ENCODE results near the gene FAM83C.

FAM83C gene

DNA sequence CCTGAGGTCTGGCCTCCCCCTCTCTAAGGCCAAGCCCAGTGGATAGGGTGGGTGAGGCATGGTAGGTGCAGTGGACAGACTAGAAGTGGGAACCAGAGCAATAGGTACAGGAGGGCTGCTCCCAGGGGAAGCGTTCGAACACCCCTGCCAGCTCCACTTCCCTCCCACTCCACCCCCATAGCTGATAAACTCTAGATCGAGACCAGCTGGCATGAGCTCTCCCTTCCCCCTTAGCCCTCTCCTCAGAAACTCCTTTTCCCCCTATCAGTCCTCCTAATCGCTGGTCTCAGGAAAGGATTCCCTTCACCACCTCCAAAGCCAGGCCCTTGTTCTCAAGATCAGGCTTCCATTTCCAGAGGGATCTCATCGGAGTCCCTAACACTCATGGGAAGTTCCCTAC is 6.0 kb upstream of the FAM83C start:
- TF ChIP-seq, protein P1, sequence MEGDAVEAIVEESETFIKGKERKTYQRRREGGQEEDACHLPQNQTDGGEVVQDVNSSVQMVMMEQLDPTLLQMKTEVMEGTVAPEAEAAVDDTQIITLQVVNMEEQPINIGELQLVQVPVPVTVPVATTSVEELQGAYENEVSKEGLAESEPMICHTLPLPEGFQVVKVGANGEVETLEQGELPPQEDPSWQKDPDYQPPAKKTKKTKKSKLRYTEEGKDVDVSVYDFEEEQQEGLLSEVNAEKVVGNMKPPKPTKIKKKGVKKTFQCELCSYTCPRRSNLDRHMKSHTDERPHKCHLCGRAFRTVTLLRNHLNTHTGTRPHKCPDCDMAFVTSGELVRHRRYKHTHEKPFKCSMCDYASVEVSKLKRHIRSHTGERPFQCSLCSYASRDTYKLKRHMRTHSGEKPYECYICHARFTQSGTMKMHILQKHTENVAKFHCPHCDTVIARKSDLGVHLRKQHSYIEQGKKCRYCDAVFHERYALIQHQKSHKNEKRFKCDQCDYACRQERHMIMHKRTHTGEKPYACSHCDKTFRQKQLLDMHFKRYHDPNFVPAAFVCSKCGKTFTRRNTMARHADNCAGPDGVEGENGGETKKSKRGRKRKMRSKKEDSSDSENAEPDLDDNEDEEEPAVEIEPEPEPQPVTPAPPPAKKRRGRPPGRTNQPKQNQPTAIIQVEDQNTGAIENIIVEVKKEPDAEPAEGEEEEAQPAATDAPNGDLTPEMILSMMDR (conservative IDR thresholded peaks at IDR 0.05; ENCODE audit: low read depth, low read length), result no peak
- Histone ChIP-seq H3K4me1 (ENCODE audit: low read depth, poor library complexity, severe bottlenecking) (no peaks in the 10 kb centered on the region), H3K27ac (no peak overlapping the region), H3K79me2 (ENCODE audit: insufficient read depth, low read depth) (no peaks in the 10 kb centered on the region), H4K20me1 (ENCODE audit: insufficient read depth) (no peaks in the 10 kb centered on the region), H3K4me3 (IDR thresholded peaks at IDR 0.05; ENCODE audit: insufficient read depth, low read depth, low read length) (no peak overlapping the region), H3K4me2 (no peak overlapping the region), H3K9ac (no peak overlapping the region), H3K36me3 (ENCODE audit: insufficient read depth) (no peaks in the 10 kb centered on the region), H2AFZ (ENCODE audit: low read depth) (no peak overlapping the region), H3K27me3 (ENCODE audit: insufficient read depth, low read depth) (no peaks in the 10 kb centered on the region; the same call in 1 of the 2 replicates)

DNA sequence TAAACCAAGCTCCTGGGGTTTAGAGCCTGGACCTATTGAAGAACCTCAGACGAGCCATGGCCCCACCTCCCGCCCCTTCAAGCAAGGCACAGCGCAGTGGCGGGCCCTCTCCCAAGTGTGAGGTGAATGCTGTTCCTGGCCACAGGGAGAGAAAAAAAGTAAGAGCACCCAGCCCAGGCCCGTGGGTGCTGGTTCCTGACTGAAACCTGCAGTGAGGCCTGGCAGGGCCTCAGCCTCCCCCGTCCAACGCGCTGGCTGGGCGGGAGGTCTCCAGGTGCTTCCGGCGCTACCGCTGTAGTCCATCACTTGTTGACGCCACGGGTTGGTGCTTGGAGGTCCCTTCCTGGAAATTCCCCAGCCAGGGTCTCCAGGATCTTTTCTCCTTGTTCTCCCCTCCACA is 5.5 kb upstream of the FAM83C start:
- H2AFZ ChIP-seq (ENCODE audit: low read depth), result no peak overlapping the region
- H3K4me2 ChIP-seq, result no peak overlapping the region
- no peak overlapping the region for H3K4me3 ChIP-seq (IDR thresholded peaks at IDR 0.05; ENCODE audit: insufficient read depth, low read depth, low read length)
- no peak overlapping the region for H3K9ac ChIP-seq
- H3K36me3 ChIP-seq (ENCODE audit: insufficient read depth), result no peaks in the 10 kb centered on the region
- no peaks in the 10 kb centered on the region; the same call in 1 of the 2 replicates for H3K27me3 ChIP-seq (ENCODE audit: insufficient read depth, low read depth)
- TF ChIP-seq, protein P1 (conservative IDR thresholded peaks at IDR 0.05; ENCODE audit: low read depth, low read length), result no peak
- no peaks in the 10 kb centered on the region for H4K20me1 ChIP-seq (ENCODE audit: insufficient read depth)
- no peak overlapping the region for H3K27ac ChIP-seq
- H3K79me2 ChIP-seq (ENCODE audit: insufficient read depth, low read depth), result no peaks in the 10 kb centered on the region
- H3K4me1 ChIP-seq (ENCODE audit: low read depth, poor library complexity, severe bottlenecking), result no peaks in the 10 kb centered on the region

DNA sequence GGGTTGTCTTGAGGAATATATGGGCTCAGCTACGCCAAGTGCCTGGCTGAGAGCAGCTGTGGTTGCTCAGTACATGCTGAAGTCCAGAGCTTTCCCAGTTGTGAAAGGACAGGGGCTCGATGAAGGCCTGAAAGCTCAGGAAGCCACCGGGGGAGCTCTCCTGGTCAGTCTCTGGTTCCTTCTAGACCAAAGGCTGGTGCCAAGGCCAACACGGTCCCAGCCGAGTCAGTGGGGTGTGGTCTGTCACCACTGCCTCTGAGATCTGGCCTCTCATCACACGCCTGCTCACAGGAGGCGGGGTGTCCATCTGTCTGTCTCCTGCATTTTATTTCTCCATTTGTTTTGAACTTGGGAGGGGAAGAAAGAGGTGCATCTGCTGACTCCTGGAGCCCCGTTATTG is 4.9 kb upstream of the FAM83C start:
- H3K4me2 ChIP-seq, result no peak overlapping the region
- no peaks in the 10 kb centered on the region for H3K79me2 ChIP-seq (ENCODE audit: insufficient read depth, low read depth)
- no peaks in the 10 kb centered on the region; the same call in 1 of the 2 replicates for H3K27me3 ChIP-seq (ENCODE audit: insufficient read depth, low read depth)
- H2AFZ ChIP-seq (ENCODE audit: low read depth), result no peak overlapping the region
- no peaks in the 10 kb centered on the region for H3K4me1 ChIP-seq (ENCODE audit: low read depth, poor library complexity, severe bottlenecking)
- TF ChIP-seq, protein P1 (conservative IDR thresholded peaks at IDR 0.05; ENCODE audit: low read depth, low read length), result no peak
- no peaks in the 10 kb centered on the region for H3K36me3 ChIP-seq (ENCODE audit: insufficient read depth)
- no peaks in the 10 kb centered on the region for H4K20me1 ChIP-seq (ENCODE audit: insufficient read depth)
- no peak overlapping the region for H3K9ac ChIP-seq
- no peak overlapping the region for H3K27ac ChIP-seq
- no peak overlapping the region for H3K4me3 ChIP-seq (IDR thresholded peaks at IDR 0.05; ENCODE audit: insufficient read depth, low read depth, low read length)

DNA sequence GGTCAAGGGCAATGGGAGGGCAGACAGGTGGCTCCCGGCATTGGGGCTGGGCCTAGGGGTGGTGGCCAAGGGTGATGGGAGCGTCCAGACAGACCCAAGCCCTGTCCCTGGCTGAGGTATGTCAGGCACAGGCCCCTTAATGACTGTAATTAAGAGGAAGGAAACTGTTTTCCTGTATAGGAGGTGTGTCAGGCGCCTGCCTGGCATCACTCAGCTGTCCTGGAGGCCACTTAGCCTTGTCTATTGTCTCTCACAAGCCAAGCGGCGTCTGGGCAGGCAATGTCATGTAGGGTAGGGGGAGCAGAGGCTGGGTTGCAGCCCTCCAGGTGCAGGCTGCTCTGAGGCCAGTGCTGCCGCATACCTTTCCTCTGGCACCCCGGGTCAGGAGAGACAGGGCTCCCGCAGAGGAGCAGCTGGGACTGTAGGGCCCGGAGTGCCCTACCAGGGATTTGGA is 3.9 kb upstream of the FAM83C start:
- H4K20me1 ChIP-seq (ENCODE audit: insufficient read depth), result no peaks in the 10 kb centered on the region
- H3K36me3 ChIP-seq (ENCODE audit: insufficient read depth), result no peaks in the 10 kb centered on the region
- H3K4me2 ChIP-seq, result no peak overlapping the region
- H3K79me2 ChIP-seq (ENCODE audit: insufficient read depth, low read depth), result no peaks in the 10 kb centered on the region
- no peak overlapping the region for H3K9ac ChIP-seq
- H3K27ac ChIP-seq, result no peak overlapping the region
- H3K4me3 ChIP-seq (IDR thresholded peaks at IDR 0.05; ENCODE audit: insufficient read depth, low read depth, low read length), result no peak overlapping the region
- TF ChIP-seq, protein P1 (conservative IDR thresholded peaks at IDR 0.05; ENCODE audit: low read depth, low read length), result no peak
- no peaks in the 10 kb centered on the region for H3K4me1 ChIP-seq (ENCODE audit: low read depth, poor library complexity, severe bottlenecking)
- H2AFZ ChIP-seq (ENCODE audit: low read depth), result no peak overlapping the region
- no peaks in the 10 kb centered on the region; the same call in 1 of the 2 replicates for H3K27me3 ChIP-seq (ENCODE audit: insufficient read depth, low read depth)

Measured in KMS-11 (cell line).